Esophagus (tissue), 2 donors: ENCODE measurements around the gene CFAP61. TPM values are rescaled to one million over a fixed set of nuclear protein-coding genes. Genes with fewer than 3 reads are reported as not detected.
"Not testable (repeated sequence)": the region's sequence is repeated elsewhere in the genome, so short reads cannot be mapped to it uniquely, and the experiment has no call there.

Source experiments
- H3K27ac ChIP-seq, 2 donors: one replicate each; pipeline ENCODE4 v1.5.1; 2013; ENCODE audit warnings: low read depth in 2 of 2, mild to moderate bottlenecking in 2 of 2, inconsistent platforms in 1 of 2, low read length in 1 of 2, moderate library complexity in 1 of 2
- H3K27me3 ChIP-seq, 2 donors: one replicate each; pipeline ENCODE4 v1.6.1; 2013; ENCODE audit warnings: low read length in 2 of 2, control low read depth in 1 of 2, mild to moderate bottlenecking in 1 of 2; ENCODE audit not compliant: insufficient read depth in 2 of 2, control insufficient read depth in 1 of 2
- H3K36me3 ChIP-seq, 2 donors: one replicate each; pipeline ENCODE4 v1.6.1; 2013; ENCODE audit warnings: low read length in 1 of 2; ENCODE audit not compliant: control insufficient read depth in 2 of 2, insufficient read depth in 2 of 2
- H3K4me1 ChIP-seq, 2 donors: one replicate each; pipeline ENCODE4 v1.6.1; 2013; ENCODE audit warnings: low read length in 1 of 2; ENCODE audit not compliant: control insufficient read depth in 2 of 2, insufficient read depth in 2 of 2
- H3K4me3 ChIP-seq, 2 donors: one replicate each; pipeline ENCODE4 v1.5.1; 2013; ENCODE audit warnings: low read length in 2 of 2, mild to moderate bottlenecking in 2 of 2, low read depth in 1 of 2, moderate library complexity in 1 of 2
- H3K9me3 ChIP-seq, 2 donors: one replicate each; pipeline ENCODE4 v1.6.1; 2013; ENCODE audit warnings: mild to moderate bottlenecking in 2 of 2, low read depth in 1 of 2, low read length in 1 of 2, moderate library complexity in 1 of 2; ENCODE audit not compliant: control insufficient read depth in 2 of 2, insufficient read depth in 1 of 2
- WGBS, 2 donors: extraction: QIAGEN DNeasy Blood & Tissue Kit; methylation state at CpG; one replicate each; pipeline ENCODE4 v1.1.7; 2013; 5-methylcytosine and 5-hydroxymethylcytosine counted together
- polyA plus RNA-seq, 2 donors: library from polyadenylated mRNA; stranded (reverse); fragments of 200-250 nt; gene quantifications; one replicate each; pipeline ENCODE4 v1.2.3, GENCODE V29; 2013
- donor health status: healthy with polysubstance abuse.
- donor health status: Bipolar disorder and iron deficiency.

The CFAP61 gene
- polyA plus RNA-seq, 2 donors = not detected

DNA sequence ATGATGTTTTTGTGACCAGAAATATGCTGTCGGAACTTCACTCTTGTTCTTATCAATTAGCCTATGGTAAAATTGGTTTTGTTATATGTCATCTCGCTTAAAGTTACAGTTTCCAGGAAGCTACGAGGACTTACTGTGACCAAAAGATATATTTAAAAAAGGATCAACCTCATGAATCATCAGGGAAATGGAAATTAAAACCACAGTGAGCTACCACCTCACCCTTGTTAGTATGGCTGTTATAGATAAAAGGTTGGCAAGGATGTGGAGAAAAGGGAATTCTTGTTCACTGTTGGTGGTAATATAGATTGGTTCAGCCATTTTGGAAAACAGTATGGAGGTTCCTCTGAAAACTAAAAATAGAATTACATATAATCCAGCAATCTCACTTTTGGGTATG lies 301.2 kb downstream of the CFAP61 start:
- Histone ChIP-seq H3K36me3 (no peaks in the 10 kb centered on the region), H3K4me3 (no peak overlapping the region), H3K27me3 (no peaks in the 10 kb centered on the region), H3K27ac (no peak overlapping the region), H3K9me3 (peaks cover 0 to 5% of the 10 kb centered on the region in 2 donors), H3K4me1 (no peaks in the 10 kb centered on the region)
- 61 to 67% methylated on average over 3 of the region's 3 CpGs for WGBS, 2 donors

DNA sequence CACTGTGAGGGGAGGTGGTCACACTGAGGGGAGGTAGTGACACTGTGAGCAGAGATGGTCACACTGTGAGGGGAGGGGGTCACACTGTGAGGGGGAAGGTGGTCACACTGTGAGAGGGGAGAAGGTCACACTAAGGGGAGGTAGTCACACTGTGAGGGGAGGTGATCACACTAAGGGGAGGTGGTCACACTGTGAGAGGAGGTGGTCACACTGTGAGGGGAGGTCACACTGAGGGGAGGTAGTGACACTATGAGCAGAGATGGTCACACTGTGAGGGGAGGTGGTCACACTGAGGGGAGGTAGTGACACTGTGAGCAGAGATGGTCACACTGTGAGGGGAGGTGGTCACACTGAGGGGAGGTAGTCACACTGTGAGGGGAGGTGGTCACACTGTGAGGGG lies 303.2 kb downstream of the CFAP61 start:
- not testable (repeated sequence) for H3K36me3 ChIP-seq, H3K9me3 ChIP-seq, H3K4me1 ChIP-seq, H3K27me3 ChIP-seq, H3K27ac ChIP-seq, H3K4me3 ChIP-seq

DNA sequence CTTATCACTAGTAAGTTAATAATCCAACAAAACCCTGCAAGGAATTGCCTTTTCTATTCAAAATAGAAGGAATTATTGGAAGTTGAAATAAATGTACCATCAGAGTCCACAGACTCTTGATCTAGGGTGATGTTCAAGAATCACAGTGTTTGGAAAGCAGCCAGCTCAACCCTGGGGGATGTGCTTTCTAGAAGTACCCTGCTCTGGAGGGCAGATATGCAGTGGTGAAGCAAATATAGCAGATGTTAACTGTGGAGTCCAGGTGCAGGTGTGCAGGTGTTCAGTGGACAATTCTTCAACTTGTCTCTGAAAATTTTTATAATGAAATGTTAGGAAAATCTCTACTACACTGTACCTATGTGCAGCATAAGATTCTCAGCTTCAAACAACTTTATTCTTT lies 306.5 kb downstream of the CFAP61 start:
- Histone ChIP-seq H3K4me3 (no peak overlapping the region), H3K27me3 (peaks cover 5 to 6% of the 10 kb centered on the region in 2 donors), H3K9me3 (peaks cover 0 to 5% of the 10 kb centered on the region in 2 donors), H3K27ac (no peak overlapping the region), H3K4me1 (peaks cover 0 to 4% of the 10 kb centered on the region in 2 donors), H3K36me3 (no peaks in the 10 kb centered on the region)

GRCh38 chr20:20359628-20360027 lies 307.3 kb downstream of the CFAP61 start:
- WGBS, 2 donors = 81% methylated on average over 6 of the region's 6 CpGs
- Histone ChIP-seq H3K9me3 (peaks cover 0 to 4% of the 10 kb centered on the region in 2 donors), H3K4me3 (no peak overlapping the region), H3K4me1 (peaks cover 0 to 8% of the 10 kb centered on the region in 2 donors), H3K27ac (no peak overlapping the region), H3K36me3 (no peaks in the 10 kb centered on the region), H3K27me3 (peaks cover 5 to 6% of the 10 kb centered on the region in 2 donors)

DNA sequence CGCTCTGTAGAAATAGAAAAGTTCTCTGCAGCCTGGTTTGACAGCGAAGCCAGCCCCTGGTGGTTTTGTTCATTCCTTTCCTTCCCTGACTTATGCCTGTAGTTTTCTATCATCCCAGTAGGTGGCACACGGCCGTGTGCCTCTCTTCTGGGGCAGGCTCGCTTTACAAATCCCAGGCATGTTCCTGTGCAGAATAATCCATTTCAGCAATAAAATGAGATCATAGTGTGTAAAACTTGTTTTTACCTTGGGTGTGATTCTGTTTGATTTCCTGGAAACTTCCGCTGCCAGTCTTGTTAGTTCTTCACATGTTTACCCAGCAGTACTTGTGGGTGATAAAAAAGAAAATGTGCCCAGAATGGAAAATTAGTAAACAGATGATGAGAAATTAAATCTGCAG lies 308.1 kb downstream of the CFAP61 start:
- WGBS, 2 donors = 2 to 3% methylated on average over 6 of the region's 6 CpGs
- no peaks in the 10 kb centered on the region for H3K36me3 ChIP-seq
- no peak overlapping the region for H3K27ac ChIP-seq
- peaks cover 8 to 13% of the 10 kb centered on the region in 2 donors for H3K27me3 ChIP-seq
- H3K4me1 ChIP-seq = peaks cover 0 to 8% of the 10 kb centered on the region in 2 donors
- H3K9me3 ChIP-seq = peaks cover 0 to 3% of the 10 kb centered on the region in 2 donors
- no peak overlapping the region for H3K4me3 ChIP-seq

GRCh38 chr20:20362774-20363433 lies 310.6 kb downstream of the CFAP61 start:
- peaks cover 8 to 16% of the 10 kb centered on the region in 2 donors for H3K4me1 ChIP-seq
- H3K36me3 ChIP-seq = no peaks in the 10 kb centered on the region
- WGBS, 2 donors = 5 to 6% methylated on average over 17 of the region's 17 CpGs

DNA sequence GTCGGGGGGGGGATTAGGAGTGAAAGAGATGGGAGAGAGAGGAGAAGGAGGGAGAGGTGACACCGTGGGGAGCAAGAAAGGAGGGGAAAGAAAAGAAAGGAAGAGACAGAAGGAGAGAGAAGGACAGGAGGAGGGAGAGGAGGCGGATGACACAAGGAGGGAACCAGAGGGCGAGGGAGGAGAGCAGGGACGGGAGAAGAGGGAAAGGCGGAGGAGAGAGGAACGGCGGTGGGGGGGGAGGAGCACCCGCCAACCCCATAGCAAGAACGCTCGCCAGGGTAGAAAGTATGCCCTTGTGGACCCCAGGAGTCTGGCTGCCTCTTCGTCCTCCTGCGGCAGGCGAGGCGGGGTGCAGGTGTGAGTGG lies 311.1 kb downstream of the CFAP61 start:
- peaks cover 0 to 3% of the 10 kb centered on the region in 2 donors for H3K9me3 ChIP-seq
- no peak overlapping the region for H3K4me3 ChIP-seq
- 3 to 5% methylated on average over 9 to 15 of the region's 15 CpGs for whole genome bisulfite sequencing, 2 donors
- no peak overlapping the region for H3K27ac ChIP-seq
- H3K27me3 ChIP-seq = peaks cover 8 to 21% of the 10 kb centered on the region in 2 donors
- H3K4me1 ChIP-seq = peaks cover 13 to 17% of the 10 kb centered on the region in 2 donors
- no peaks in the 10 kb centered on the region for H3K36me3 ChIP-seq

More at GRCh38 chr20:20362774-20363433, 310.6 kb downstream of the CFAP61 start:
- peaks cover 8 to 20% of the 10 kb centered on the region in 2 donors for H3K27me3 ChIP-seq
- H3K9me3 ChIP-seq = peaks cover 0 to 3% of the 10 kb centered on the region in 2 donors
- H3K4me3 ChIP-seq = no peak overlapping the region
- H3K27ac ChIP-seq = no peak overlapping the region

GRCh38 chr20:20363799-20364592 lies 311.7 kb downstream of the CFAP61 start:
- Histone ChIP-seq H3K36me3 (no peaks in the 10 kb centered on the region), H3K9me3 (peaks cover 0 to 3% of the 10 kb centered on the region in 2 donors), H3K4me3 (no peak overlapping the region), H3K4me1 (peaks cover 18 to 22% of the 10 kb centered on the region in 2 donors), H3K27me3 (peaks cover 8 to 25% of the 10 kb centered on the region in 2 donors), H3K27ac (no peak overlapping the region)
- 2 to 3% methylated on average over 60 to 70 of the region's 70 CpGs for WGBS, 2 donors

GRCh38 chr20:20364593-20365479 lies 312.5 kb downstream of the CFAP61 start:
- no peak overlapping the region for H3K4me3 ChIP-seq
- peaks cover 18 to 30% of the 10 kb centered on the region in 2 donors for H3K4me1 ChIP-seq
- H3K36me3 ChIP-seq = no peaks in the 10 kb centered on the region
- no peak overlapping the region for H3K27ac ChIP-seq
- H3K9me3 ChIP-seq = peaks cover 0 to 3% of the 10 kb centered on the region in 2 donors
- 7 to 10% methylated on average over 59 to 70 of the region's 70 CpGs for whole genome bisulfite sequencing, 2 donors
- peaks cover 8 to 33% of the 10 kb centered on the region in 2 donors for H3K27me3 ChIP-seq
